Loucy (cell line): ENCODE data around the gene KIFAP3.
"Not testable (repeated sequence)": the region's sequence is repeated elsewhere in the genome, so short reads cannot be mapped to it uniquely, and the experiment has no call there.

Experiments used
- EZH2phosphoT487 ChIP-seq: fragments of 200-600 bp; IDR thresholded peaks from 2 replicates; pipeline ENCODE4 v1.6.1; 2018; ENCODE audit warnings: antibody characterized with exemption, mild to moderate bottlenecking, moderate library complexity, borderline replicate concordance
- TF ChIP-seq, protein P1 (sequence below): fragments of 200-600 bp; sonication (generic); conservative IDR thresholded peaks from 2 replicates; pipeline ENCODE4 v1.5.1; 2014; ENCODE audit warnings: mild to moderate bottlenecking, antibody characterized with exemption, low read length

GRCh38 chr1:170008745-170009144 is 65.8 kb downstream of the KIFAP3 start:
- TF ChIP-seq, protein P1, sequence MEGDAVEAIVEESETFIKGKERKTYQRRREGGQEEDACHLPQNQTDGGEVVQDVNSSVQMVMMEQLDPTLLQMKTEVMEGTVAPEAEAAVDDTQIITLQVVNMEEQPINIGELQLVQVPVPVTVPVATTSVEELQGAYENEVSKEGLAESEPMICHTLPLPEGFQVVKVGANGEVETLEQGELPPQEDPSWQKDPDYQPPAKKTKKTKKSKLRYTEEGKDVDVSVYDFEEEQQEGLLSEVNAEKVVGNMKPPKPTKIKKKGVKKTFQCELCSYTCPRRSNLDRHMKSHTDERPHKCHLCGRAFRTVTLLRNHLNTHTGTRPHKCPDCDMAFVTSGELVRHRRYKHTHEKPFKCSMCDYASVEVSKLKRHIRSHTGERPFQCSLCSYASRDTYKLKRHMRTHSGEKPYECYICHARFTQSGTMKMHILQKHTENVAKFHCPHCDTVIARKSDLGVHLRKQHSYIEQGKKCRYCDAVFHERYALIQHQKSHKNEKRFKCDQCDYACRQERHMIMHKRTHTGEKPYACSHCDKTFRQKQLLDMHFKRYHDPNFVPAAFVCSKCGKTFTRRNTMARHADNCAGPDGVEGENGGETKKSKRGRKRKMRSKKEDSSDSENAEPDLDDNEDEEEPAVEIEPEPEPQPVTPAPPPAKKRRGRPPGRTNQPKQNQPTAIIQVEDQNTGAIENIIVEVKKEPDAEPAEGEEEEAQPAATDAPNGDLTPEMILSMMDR, result not testable (repeated sequence)
- not testable (repeated sequence) for TF ChIP-seq EZH2phosphoT487
